ENCODE results near the gene STARD13. TPM values are rescaled to one million over a fixed set of nuclear protein-coding genes. Genes with fewer than 3 reads are reported as not detected.
A peak's percentile ranks its signal among the peaks of the same experiment; 100 is the strongest.

Gene STARD13
- total RNA-seq, 6 experiments from 2014 or later = 7.0 to 16.1 (median 9.8) TPM

DNA sequence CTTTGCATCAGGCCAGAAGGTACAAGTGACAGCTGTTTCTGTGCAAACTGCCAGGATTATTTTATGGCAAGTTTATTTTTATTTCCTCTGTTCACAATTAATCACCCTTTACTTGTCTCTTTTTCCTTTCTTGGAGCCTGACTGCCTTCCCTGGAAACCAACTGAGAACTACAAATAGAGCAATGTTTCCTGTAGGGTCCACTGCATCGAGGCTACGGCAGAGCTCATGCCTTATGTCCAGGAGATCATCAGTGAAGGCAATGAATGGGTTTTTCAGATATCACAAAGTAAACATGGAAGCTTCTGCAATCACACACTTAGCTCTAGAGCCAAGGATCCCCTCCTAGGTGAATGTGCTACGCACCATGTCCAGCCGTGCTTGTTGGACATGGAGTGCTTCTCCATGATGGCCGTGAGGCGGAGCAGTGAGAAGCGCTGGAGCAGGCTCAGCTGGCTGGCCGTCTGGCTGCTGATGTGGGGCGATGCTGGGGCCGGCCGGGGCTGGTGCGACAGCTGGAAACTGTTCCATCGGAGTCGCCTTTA, 158.5 kb downstream of the STARD13 start:
- no peak for DNase-seq

DNA sequence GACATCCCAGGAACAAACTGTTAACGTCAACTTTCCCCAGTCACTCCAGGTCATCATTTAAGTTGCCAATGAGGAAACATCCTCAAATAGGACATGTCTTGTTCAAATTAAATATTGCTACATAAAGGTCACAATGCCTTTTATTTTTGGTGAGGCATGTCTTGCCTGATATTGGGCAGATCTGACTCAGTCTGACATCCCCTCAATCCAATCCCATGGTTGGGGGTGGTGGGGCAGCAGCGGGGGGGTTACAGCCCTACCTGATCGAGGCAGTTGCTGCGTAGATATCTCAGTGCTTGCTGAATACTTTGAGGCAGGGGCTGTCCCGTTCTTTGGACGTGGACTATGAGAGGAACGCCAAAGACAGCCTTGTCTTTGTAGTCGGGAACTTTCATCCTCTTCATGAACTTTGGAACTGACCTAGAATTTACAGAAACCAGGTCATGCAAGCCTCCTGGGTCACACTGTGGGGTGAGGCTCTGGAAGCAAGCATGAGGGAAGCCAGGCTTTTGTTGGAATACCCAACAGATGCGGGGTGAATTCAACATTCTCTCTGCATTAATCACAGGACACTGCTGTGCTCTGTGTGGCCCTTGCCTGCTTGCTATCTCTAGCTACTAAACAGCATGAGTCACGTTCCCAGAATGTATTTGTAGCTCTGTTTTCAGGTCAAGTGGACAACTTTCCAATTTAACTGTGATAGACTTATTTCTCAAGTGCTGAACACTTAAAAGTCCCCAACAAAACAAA, 159.6 kb downstream of the STARD13 start:
- Histone ChIP-seq H3K4me3 (no peak overlapping the region), H3K27ac (peak overlapping the region; percentile 18 to 67 (median 58)), H3K27me3 (no peaks in the 10 kb centered on the region), H3K4me1 (peaks cover 0 to 44% (median 11%) of the 10 kb centered on the region in 4 donors), H3K9me3 (no peaks in the 10 kb centered on the region), H3K36me3 (peaks cover 0 to 4% (median 1%) of the 10 kb centered on the region in 4 donors)
- 16% methylated on average over 4 of the region's 10 CpGs for WGBS (ENCODE audit: insufficient coverage, low coverage, low lambda C conversion rate, missing lambda C conversion rate)
- intact Hi-C loops (cut with DNase I) = no loop called here
- DNase-seq (peak; percentile 66 to 78 (median 68)), ATAC-seq (peak; percentile 81 to 94 (median 92))
- TF ChIP-seq, protein P1, sequence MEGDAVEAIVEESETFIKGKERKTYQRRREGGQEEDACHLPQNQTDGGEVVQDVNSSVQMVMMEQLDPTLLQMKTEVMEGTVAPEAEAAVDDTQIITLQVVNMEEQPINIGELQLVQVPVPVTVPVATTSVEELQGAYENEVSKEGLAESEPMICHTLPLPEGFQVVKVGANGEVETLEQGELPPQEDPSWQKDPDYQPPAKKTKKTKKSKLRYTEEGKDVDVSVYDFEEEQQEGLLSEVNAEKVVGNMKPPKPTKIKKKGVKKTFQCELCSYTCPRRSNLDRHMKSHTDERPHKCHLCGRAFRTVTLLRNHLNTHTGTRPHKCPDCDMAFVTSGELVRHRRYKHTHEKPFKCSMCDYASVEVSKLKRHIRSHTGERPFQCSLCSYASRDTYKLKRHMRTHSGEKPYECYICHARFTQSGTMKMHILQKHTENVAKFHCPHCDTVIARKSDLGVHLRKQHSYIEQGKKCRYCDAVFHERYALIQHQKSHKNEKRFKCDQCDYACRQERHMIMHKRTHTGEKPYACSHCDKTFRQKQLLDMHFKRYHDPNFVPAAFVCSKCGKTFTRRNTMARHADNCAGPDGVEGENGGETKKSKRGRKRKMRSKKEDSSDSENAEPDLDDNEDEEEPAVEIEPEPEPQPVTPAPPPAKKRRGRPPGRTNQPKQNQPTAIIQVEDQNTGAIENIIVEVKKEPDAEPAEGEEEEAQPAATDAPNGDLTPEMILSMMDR (IDR thresholded peaks at IDR 0.05) = no peak
- TF ChIP-seq POLR2A (IDR thresholded peaks at IDR 0.05) = no peak

More for the DNA sequence above, 158.5 kb downstream of the STARD13 start:
- no peak for ATAC-seq
- H3K27me3 ChIP-seq = no peaks in the 10 kb centered on the region
- WGBS (ENCODE audit: insufficient coverage, low coverage, low lambda C conversion rate, missing lambda C conversion rate) = 55% methylated on average over 4 of the region's 14 CpGs
- TF ChIP-seq, protein P1 (IDR thresholded peaks at IDR 0.05) = no peak
- TF ChIP-seq POLR2A (IDR thresholded peaks at IDR 0.05) = no peak
- H3K27ac ChIP-seq = peak overlapping the region in 2 of 3 donors; percentile 58 to 67
- H3K36me3 ChIP-seq = peaks cover 0 to 4% (median 1%) of the 10 kb centered on the region in 4 donors
- intact Hi-C loops (cut with DNase I) = no loop called here
- H3K4me3 ChIP-seq = no peak overlapping the region
- H3K4me1 ChIP-seq = peaks cover 0 to 44% (median 11%) of the 10 kb centered on the region in 4 donors
- H3K9me3 ChIP-seq = no peaks in the 10 kb centered on the region

DNA sequence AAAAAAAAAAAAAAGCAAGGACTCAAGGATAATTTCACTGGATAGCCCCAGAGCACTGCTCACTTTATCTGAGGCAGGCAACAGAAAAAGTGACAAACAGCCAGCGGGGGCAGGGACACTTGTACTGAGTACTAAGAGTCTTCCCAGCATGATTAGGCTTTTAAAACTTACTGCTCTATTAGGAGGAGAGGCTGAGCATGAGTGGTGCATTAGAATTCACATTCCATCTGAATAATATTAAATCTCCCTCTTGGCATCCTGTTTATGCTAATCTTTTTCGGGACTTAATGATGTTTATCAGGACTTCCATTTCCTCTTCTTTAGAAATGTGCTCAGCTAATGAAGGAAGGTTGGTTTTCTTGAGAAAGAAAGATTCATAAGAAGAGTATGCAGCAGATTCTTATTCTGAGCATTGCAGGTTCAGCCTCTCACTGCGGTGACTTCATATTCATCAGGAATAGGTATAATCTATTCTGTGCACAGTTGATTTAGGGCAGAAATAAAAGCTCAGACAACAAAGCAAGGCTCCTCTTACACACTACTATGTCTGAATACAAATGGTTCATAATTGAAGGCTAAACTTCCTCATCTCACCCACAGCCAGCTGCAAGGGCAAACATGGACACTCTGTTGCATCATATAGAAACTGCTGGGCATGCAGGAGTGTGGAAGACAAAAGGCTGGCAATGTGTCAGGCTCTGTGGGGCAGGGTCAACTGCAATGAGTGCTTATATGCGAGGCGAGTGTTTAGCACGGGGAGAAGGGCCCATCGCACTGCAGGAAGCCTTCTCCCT, 162.3 kb downstream of the STARD13 start:
- ATAC-seq (peak; percentile 5 to 19 (median 8)), DNase-seq (no peak)
- no peak for TF ChIP-seq POLR2A (IDR thresholded peaks at IDR 0.05)
- TF ChIP-seq, protein P1 (IDR thresholded peaks at IDR 0.05) = no peak
- Histone ChIP-seq H3K27me3 (no peaks in the 10 kb centered on the region), H3K4me1 (peaks cover 0 to 38% (median 11%) of the 10 kb centered on the region in 4 donors), H3K4me3 (no peak overlapping the region), H3K9me3 (no peaks in the 10 kb centered on the region), H3K36me3 (peaks cover 0 to 7% (median 3%) of the 10 kb centered on the region in 4 donors), H3K27ac (no peak overlapping the region)
- intact Hi-C loops (cut with DNase I) = no loop called here
- WGBS (ENCODE audit: insufficient coverage, low coverage, low lambda C conversion rate, missing lambda C conversion rate) = 62% methylated on average over 7 of the region's 7 CpGs

- Histone ChIP-seq H3K4me3 (no peak overlapping the region), H3K27ac (no peak overlapping the region), H3K4me1 (peaks cover 0 to 36% (median 3%) of the 10 kb centered on the region in 4 donors), H3K9me3 (no peaks in the 10 kb centered on the region), H3K36me3 (peaks cover 0 to 16% (median 0%) of the 10 kb centered on the region in 4 donors), H3K27me3 (no peaks in the 10 kb centered on the region)
- no peak for TF ChIP-seq POLR2A (IDR thresholded peaks at IDR 0.05)
- TF ChIP-seq, protein P1 (IDR thresholded peaks at IDR 0.05) = no peak
- WGBS (ENCODE audit: insufficient coverage, low coverage, low lambda C conversion rate, missing lambda C conversion rate) = 68% methylated on average over 10 of the region's 10 CpGs
- ATAC-seq = no peak
- no peak for DNase-seq
- intact Hi-C loops (cut with DNase I) = no loop called here
Measured at GRCh38 chr13:33119856-33120543, 165.6 kb downstream of the STARD13 start.

Data from right lobe of liver (tissue), 6 donors.